Left kidney (tissue), 2 donors: ENCODE data around the gene BMP8B. TPM values are rescaled to one million over a fixed set of nuclear protein-coding genes. Genes with fewer than 3 reads are reported as not detected.
A peak's percentile ranks its signal among the peaks of the same experiment; 100 is the strongest.
"Not testable (repeated sequence)": the region's sequence is repeated elsewhere in the genome, so short reads cannot be mapped to it uniquely, and the experiment has no call there.

Experiments used
- DNase-seq: peaks from one replicate; pipeline ENCODE4 v3.0.0-alpha.2; 2013
- polyA plus RNA-seq: library from polyadenylated mRNA; unstranded; fragments of 120-200 nt; gene quantifications from one replicate; pipeline ENCODE4 v1.2.1, GENCODE V29; 2013; ENCODE audit not compliant: insufficient read length

Gene BMP8B
- polyA plus RNA-seq, 1 donor = 2.0 TPM

DNA sequence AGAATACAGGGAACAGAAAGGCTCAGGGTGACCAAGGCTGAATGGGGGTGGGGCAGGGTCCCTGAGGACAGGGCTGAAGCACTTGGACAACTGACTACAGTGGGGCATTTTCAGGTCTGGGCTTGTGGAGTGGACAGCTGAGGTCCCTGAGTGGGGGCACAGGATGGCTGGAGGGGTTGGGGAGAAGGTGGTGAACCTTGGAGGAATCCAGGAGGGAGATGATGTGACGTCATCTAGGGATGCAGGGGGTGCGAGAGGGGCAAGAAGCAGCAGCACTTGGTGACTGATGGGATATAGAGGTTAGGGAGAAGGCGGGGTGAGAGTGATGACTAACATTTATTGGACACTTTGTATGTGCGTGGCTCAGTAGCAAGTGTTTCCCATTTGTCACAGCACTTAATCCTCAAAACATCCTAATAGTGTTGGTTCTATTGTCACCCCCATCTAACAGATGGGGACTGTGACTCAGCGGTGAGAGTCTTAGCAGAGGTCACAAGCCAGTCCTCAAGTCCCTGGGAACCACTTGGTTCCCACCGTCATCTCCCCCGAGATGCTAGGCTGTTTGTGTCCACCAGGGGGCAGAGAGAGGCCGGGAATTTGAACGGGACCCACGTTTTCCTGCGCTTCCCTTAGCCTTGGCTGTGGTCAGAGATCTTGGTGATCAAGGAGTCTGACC is 27.9 kb upstream of the BMP8B start:
- peak; percentile 64 for DNase-seq

- DNase-seq = no peak
Observed at GRCh38 chr1:39812913-39813312, 24.2 kb upstream of the BMP8B start.

DNA sequence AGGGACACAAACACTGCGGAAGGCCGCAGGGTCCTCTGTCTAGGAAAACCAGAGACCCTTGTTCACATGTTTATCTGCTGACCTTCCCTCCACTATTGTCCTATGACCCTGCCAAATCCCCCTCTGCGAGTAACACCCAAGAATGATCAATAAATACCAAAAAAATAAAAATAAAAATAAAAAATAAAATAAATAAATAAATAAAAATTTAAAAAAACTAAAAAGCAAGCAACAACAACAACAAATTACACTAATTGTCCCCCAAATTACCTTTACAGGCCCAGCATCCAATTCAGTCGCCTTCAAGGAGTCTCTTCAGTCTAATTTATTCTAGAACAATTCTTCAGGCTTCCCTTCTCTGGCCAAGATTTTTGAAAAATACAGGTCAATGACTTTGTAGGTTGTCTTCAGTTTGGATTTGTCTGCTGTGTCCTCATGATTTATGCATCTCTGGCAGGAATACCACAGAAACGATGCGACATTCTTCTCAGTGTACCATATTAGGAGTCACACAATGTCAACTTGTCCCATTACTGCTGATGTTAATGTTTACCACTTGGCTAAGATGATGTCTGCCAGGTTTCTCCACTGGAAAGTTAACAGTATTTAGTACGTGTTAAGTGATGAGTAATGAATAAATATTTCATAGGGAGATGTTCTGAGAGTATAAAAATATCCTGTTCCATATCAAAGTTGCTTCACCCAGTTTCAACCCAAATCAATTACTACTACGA is 20.3 kb upstream of the BMP8B start:
- no peak for DNase-seq

- DNase-seq = no peak
Observed at GRCh38 chr1:39805385-39805784, 16.7 kb upstream of the BMP8B start.

DNA sequence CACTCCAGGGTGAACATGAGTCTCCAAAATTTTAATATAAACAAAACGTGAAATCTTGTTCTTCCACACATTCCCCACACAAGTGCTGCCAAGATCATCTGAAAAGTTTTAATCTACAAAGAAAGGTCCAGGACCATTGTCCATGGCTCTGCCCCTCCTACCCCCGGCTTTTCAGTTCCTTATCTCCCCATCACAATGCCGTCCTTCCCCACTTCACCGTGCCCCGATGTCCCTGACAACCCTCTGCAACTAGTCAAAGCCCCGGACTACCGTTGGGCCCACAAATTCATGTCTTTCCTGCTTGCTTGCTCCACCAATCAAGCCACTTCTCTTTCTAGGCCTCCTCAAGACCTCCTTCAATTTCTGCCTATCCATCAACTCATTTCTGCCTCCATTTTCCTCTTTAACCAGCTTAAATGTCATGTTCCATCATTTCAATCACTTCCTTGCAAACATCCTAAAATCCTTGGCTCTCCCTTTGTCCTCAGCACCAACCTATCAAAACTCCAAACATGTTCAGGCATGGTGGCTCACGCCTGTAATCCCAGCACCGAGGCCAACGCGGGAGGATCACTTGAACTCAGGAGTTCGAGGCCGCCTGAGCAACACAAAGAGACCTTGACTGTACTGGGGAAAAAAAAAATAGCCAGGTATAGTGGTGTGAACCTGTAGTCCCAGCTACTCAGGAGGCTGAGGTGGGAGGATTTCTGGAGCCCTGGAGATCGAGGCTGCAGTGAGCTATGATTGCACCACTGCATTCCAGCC is 14.0 kb upstream of the BMP8B start:
- no peak for DNase-seq

- no peak for DNase-seq
Observed at GRCh38 chr1:39800471-39800835, 11.8 kb upstream of the BMP8B start.

GRCh38 chr1:39799770-39800470 is 11.3 kb upstream of the BMP8B start:
- peak; percentile 11 for DNase-seq

- peak; percentile 33 for DNase-seq
Observed at GRCh38 chr1:39798859-39799769, 10.4 kb upstream of the BMP8B start.

DNA sequence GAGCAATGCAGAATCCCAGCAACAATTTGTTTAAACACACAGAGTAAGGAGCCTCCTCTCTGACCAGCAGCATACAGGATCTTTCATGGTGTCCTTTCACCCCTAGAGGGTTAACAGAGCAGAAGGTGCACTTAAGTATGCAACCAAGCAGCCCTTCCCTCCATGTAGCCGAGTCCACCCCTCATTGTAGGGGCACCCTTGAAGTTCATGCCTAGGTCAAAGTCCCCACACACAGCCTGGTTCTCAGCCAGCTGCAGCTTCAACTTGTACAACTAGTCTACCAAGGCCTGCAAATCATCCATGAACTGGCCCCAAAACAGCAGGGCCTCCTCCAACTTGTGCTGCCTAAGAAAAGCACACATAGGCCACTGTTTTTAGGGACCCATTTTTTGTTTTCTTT is 7.0 kb upstream of the BMP8B start:
- no peak for DNase-seq

DNA sequence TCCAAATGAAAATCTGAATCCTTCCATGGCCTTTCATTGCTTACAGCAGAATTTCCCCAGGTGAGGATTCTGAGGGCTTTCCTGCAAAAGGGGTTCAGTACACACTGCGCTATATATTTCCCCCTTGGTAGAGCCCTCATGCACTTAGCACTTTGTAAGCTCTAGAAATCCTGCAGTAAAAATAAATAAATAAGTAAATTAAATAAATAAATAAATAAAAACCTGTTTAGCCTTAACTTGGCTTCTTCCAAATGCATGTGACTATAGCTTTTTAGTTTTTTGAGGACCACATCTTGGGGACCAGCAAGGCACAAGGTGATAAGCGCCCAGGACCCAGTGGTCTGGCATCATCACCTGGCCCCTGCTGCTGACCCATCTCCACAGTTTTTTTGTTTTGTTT is 3.2 kb upstream of the BMP8B start:
- DNase-seq = no peak

DNA sequence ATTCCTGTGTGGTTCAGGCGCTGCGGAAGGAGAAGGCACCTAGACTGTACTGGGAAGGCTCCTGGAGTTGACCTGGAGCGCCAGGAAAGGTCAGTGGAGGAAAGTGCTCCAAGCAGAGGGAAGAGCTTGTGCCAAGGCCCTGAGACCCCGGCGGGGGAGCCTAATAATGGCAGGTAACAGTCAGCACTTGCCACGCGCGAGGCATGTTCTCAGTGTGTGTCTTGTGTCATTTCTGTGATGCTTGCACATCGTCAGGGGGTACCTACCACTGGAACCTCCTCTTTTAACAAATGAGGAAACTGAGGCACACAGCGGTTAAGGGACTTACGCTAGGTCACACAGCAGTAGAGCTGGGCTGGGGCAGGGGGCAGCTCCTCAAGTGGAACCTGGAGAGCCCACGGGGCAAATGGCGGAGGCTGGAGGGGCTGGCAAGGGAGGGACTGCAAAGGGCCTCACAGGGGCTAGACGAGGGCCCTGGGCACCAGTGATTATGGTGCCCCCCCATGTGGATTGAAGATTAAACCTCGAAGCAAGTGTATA is 976 bp upstream of the BMP8B start:
- DNase-seq = no peak

- DNase-seq = no peak
Observed at GRCh38 chr1:39788426-39788757, 273 bp downstream of the BMP8B start.

DNA sequence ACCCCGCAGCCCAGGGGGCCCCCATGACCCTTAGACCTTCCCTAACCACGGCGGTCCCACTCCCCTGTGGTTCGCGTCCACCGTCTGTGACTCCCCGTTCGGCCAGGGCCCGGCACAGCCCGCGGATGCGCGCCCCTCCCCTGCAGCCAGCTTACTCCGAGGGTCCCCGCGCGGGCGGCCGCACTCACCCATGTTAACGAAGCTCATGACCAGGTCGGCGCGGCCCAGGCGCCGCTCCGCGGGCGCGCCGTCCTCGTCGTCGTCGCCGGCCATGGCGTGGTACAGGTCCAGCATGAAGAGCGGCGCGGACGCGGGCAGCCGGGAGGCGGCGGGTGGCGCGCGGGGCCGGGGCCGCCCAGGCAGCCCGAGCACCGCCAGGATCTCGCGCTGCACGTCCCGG is 701 bp downstream of the BMP8B start:
- DNase-seq = not testable (repeated sequence)

- no peak for DNase-seq
Observed at GRCh38 chr1:39787468-39787867, 1.2 kb downstream of the BMP8B start.

DNA sequence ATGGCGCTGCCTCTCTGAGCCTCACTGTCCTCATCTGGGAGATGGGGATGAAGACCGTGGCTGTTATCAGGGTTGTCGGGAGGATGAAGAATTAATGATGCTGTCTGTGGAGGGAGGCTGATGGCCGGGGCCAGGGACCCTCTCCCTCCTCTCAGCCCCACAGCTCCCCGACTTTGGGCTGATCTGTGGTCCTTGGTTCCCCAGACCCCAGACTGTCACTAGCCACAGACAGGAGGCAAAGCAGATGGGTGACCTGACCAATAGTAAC is 1.6 kb downstream of the BMP8B start:
- DNase-seq = not testable (repeated sequence)

DNA sequence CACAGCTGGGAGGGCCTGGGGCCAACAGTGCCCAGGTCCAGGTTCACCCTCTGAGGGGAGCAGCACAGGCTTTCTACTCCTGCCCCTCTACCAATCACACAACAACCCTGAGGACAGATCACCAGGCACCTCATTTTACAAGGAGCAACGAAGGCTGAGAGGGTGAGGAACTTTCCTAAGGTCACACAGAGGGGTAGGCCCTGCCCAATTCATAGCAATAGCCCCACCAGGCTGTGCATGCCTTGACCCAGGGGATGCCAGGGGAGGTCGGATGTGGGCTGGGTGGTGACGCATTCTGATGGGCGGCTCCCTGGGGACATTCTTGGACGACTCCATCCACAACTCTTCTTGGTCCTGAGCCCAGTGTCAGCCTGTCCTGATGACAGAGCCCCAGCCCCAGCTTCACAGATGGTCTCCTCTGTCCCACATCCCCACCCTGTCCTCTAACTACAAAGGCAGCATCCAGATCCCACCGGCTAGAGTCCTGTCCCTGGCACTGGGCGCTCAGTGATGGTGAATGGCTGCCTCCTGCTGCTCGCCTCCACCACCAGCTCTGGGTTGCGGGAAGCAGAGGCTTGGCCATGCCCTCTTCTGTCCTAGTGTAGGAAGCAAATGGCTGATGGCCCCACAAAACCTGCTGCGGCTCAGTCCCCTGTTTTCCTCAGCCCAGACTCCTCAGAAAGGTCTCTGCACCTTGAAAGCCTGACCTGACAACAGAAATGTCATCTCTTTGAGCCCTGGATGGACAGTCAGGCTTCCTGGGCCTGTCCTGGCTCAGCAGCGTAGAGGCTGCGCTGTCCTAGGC is 2.2 kb downstream of the BMP8B start:
- not testable (repeated sequence) for DNase-seq

- not testable (repeated sequence) for DNase-seq
Observed at GRCh38 chr1:39782685-39783084, 6.0 kb downstream of the BMP8B start.

- DNase-seq = no peak
Observed at GRCh38 chr1:39782103-39782502, 6.6 kb downstream of the BMP8B start.

DNA sequence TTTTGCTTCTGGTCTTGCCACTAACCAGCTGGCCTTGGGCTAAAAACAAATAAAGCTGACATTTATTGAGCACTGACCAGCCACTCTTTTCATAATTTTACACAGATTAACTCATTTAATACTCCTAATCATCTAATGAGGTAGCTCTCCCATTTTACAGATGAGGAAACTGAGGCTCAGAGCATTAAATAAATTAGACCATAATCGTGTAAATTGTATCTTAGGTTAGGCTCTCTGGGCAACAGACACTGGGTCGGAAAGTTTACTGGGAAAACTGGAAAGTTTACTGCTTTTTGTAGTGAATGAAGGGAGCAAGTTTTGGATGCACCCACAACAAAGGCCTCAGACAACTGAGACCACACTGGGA is 7.3 kb downstream of the BMP8B start:
- no peak for DNase-seq

DNA sequence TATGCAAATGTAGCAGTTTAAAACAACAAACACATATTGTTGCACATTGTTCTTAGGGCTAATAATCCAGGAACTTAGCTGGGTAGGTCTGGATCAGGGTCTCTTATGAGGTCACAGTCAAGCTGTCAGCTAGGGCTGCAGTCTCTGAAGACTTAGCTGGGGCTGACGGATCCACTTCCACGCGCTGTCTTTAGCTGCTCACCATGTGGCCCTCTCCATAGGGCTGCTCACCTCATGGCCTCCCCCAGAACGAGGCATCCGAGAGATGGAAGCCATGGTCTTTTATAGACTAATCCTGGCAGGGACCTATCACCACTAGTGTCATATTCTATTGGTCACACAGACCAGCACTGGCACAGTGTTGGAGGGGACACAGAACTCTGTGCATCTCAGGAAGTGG is 8.8 kb downstream of the BMP8B start:
- no peak for DNase-seq

DNA sequence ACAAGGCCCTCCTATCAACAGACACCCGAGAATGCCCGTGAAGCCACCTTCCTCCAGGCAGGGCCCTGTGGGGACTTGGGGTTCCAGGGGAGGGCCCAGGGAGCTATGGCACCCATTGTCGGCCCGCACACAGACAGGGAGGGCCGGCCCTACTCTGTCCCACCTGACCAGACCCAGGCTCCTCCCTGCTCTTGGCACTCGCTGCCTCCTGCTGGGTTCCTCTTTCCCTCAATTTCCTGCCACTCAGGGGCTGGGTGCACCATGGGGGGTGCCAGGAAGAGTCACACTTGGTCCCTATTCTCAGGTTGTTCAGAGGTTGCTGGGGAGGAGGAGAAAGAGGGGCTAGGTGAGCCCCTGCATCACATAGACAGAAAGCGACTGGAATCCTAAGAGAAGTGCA is 9.5 kb downstream of the BMP8B start:
- no peak for DNase-seq
